Progenitor cell of endocrine pancreas (in vitro differentiated cells): Measurements from ENCODE around the gene TXN2. TPM values are rescaled to one million over a fixed set of nuclear protein-coding genes. Genes with fewer than 3 reads are reported as not detected.
"Not testable (repeated sequence)": the region's sequence is repeated elsewhere in the genome, so short reads cannot be mapped to it uniquely, and the experiment has no call there.

Source experiments
- DNase-seq: peaks from one replicate; pipeline ENCODE4 v3.0.0; 2021; ENCODE audit warnings: low spot score; ENCODE audit not compliant: unreplicated experiment
- H3K27ac Mint-ChIP-seq: 2 replicates; pipeline ENCODE4 v1.8.0; 2021; ENCODE audit warnings: mild to moderate bottlenecking, moderate library complexity, mixed read lengths
- H3K27me3 Mint-ChIP-seq: 2 replicates; pipeline ENCODE4 v1.8.0; 2021; ENCODE audit warnings: mixed read lengths
- H3K36me3 Mint-ChIP-seq: 2 replicates; pipeline ENCODE4 v1.8.0; 2022; ENCODE audit warnings: mixed read lengths; ENCODE audit not compliant: insufficient read depth
- H3K4me1 Mint-ChIP-seq: 2 replicates; pipeline ENCODE4 v1.8.0; 2021; ENCODE audit warnings: low read depth, mixed read lengths
- H3K4me3 Mint-ChIP-seq: 2 replicates; pipeline ENCODE4 v1.8.0; 2021; ENCODE audit warnings: low read depth, mild to moderate bottlenecking, moderate library complexity, mixed read lengths
- H3K9me3 Mint-ChIP-seq: 2 replicates; pipeline ENCODE4 v1.8.0; 2021; ENCODE audit warnings: low read depth, mixed read lengths
- total RNA-seq: library from RNA; stranded (reverse); gene quantifications from 2 replicates; pipeline ENCODE4 v1.2.1, GENCODE V29; 2021
- TF ChIP-seq, protein P1 (sequence below): fragments of 200-600 bp; sonication (generic); IDR thresholded peaks from one replicate; pipeline ENCODE4 v1.5.0; 2021; ENCODE audit warnings: antibody characterized with exemption, mild to moderate bottlenecking; ENCODE audit not compliant: unreplicated experiment

TXN2 gene
- total RNA-seq, 1 donor from 2014 or later, result 59.6 TPM

DNA sequence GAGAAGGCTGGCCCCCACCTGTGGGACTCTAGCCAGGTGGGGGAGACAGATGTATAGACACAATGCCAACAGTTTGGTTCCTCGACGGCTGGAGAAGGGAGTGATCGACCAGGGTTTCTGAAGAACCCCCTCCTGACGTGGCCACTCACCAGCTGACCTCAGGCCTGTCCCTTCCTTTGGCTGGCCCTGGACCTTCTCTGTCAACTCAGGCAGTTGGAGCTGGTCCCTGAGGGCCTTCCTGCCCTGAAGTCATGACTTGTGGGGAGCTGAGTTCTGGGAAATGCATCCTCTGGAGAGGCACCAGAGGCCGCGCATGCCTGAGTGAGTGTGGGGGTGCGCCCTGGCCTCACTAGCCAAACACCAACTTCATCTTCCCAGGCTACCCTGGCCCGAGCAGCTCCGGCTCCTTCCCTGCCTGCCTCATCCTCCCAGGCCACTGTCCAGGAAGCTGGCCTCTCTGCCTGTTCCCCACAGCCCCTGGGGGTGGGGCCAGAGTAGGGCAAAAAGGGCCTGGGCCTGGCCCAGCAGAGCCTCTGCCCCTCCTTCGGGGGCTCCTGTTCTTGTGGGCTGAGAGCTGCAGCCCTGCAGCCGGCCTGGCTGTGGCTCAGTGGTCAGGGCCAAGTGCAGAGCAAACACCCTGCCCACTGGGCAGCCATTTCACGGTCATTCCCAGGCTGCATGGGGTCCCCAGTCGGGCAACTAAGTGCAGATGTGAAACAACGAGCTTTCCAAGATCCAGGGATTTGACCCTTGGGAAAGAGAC lies 23.6 kb downstream of the TXN2 start:
- TF ChIP-seq, protein P1, sequence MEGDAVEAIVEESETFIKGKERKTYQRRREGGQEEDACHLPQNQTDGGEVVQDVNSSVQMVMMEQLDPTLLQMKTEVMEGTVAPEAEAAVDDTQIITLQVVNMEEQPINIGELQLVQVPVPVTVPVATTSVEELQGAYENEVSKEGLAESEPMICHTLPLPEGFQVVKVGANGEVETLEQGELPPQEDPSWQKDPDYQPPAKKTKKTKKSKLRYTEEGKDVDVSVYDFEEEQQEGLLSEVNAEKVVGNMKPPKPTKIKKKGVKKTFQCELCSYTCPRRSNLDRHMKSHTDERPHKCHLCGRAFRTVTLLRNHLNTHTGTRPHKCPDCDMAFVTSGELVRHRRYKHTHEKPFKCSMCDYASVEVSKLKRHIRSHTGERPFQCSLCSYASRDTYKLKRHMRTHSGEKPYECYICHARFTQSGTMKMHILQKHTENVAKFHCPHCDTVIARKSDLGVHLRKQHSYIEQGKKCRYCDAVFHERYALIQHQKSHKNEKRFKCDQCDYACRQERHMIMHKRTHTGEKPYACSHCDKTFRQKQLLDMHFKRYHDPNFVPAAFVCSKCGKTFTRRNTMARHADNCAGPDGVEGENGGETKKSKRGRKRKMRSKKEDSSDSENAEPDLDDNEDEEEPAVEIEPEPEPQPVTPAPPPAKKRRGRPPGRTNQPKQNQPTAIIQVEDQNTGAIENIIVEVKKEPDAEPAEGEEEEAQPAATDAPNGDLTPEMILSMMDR, result no peak
- Mint-ChIP-seq H3K4me3 (no peak overlapping the region), H3K27ac (peak overlapping the region; percentile 52), H3K9me3 (no peaks in the 10 kb centered on the region), H3K36me3 (no peaks in the 10 kb centered on the region), H3K4me1 (peaks cover 28% of the 10 kb centered on the region), H3K27me3 (no peaks in the 10 kb centered on the region)
- no peak for DNase-seq

DNA sequence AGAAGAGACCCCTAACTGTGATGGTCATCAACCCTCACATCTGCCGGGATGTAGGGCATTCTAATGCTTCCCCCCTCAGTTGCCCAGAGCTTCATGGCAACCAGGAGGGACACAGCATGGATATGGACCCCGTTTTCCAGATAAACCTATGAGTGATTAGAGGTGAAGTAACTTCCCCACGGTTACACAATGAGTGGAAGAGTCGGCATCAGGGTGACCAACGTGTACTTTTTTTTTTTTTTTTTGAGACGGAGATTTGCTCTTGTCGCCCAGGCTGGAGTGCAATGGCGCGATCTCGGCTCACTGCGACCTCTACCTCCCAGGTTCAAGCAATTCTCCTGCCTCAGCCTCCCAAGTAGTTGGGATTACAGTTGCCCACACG lies 25.0 kb downstream of the TXN2 start:
- Mint-ChIP-seq H3K9me3 (no peaks in the 10 kb centered on the region), H3K27me3 (no peaks in the 10 kb centered on the region), H3K4me1 (peaks cover 25% of the 10 kb centered on the region), H3K36me3 (no peaks in the 10 kb centered on the region), H3K4me3 (no peak overlapping the region), H3K27ac (no peak overlapping the region)
- DNase-seq, result no peak
- TF ChIP-seq, protein P1, result no peak

DNA sequence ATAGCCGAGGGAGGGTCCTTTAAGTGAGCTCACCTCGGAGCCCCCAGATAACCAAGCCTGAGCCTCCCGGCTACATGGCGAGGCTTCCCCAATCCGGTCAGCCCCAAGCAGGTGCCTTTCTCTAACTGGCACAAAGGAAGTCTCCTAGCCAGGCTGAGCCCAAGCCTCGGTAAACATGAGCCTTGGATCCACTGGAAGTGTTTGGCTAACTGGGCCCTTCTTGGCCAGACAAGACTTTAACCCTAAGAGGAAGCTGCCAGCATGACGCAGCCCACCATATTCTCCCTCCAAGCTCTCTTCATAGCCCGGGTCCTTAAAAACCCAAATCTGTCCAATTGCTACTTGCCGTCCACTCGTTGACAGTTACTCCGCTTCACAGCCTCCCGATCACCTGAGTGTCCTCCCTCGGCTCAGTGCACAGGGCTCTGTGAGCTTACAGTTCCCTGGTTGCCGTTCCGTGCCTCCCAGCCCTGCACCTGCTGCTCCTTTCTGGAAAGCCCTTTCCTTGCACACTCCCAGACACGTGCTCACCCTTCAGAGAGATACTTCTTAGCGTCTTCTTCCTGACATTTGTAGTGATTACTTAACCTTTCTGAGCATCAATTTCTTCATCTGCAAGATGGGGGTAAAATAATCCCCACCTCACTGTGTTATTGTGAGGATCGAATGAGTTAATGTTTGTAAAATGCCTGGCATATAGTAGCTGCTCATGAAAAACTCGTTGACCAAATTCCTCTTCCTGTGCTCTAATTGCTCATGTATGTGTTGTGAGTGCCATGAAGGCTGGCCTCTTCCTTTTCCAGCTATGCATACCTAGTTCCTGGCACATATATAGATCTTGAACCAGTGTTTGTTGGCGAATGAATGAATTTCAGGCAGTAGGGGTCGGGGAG lies 25.6 kb downstream of the TXN2 start:
- H3K27me3 Mint-ChIP-seq, result no peaks in the 10 kb centered on the region
- H3K9me3 Mint-ChIP-seq, result no peaks in the 10 kb centered on the region
- peaks cover 23% of the 10 kb centered on the region for H3K4me1 Mint-ChIP-seq
- no peak for DNase-seq
- peak overlapping the region; percentile 96 for H3K27ac Mint-ChIP-seq
- peak overlapping the region; percentile 55 for H3K4me3 Mint-ChIP-seq
- TF ChIP-seq, protein P1, result no peak
- H3K36me3 Mint-ChIP-seq, result no peaks in the 10 kb centered on the region

DNA sequence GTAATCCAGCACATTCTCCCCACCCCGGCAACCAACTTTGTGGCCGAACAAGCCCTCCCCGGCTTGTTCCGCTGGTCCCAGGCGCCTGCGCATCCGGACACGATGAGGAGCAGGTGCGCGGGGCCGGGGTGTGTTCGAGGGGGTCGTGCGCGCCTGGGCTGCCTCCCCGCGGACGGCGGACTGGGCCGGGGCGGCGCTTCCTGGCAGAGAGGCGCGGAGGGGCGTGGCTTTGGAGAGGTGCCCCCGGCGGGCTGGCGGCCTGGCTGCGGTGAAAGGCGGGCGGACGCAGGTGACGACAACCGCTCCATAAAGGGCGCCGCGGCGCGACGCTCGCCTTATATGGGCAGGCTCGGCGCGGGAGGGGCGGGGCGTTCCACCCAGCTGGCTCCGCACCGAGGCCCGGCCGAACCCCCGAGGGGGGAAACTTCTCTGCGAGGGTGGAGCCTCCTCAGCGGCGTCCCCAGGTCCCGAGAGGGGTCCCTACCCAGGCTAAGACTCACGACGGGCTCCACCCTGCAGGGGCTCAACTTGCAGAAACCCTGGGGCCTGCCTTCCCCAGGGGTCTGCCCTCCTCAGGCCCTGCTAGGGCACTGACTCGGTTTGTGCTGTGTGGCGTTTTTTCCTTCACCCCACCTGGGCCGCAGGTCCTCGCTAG lies 26.4 kb downstream of the TXN2 start:
- peak overlapping the region; percentile 67 for H3K4me3 Mint-ChIP-seq
- H3K4me1 Mint-ChIP-seq, result peaks cover 21% of the 10 kb centered on the region
- no peaks in the 10 kb centered on the region for H3K9me3 Mint-ChIP-seq
- TF ChIP-seq, protein P1, result peak; percentile 16
- peak overlapping the region; percentile 96 for H3K27ac Mint-ChIP-seq
- DNase-seq, result peak; percentile 94
- no peaks in the 10 kb centered on the region for H3K36me3 Mint-ChIP-seq
- H3K27me3 Mint-ChIP-seq, result no peaks in the 10 kb centered on the region

DNA sequence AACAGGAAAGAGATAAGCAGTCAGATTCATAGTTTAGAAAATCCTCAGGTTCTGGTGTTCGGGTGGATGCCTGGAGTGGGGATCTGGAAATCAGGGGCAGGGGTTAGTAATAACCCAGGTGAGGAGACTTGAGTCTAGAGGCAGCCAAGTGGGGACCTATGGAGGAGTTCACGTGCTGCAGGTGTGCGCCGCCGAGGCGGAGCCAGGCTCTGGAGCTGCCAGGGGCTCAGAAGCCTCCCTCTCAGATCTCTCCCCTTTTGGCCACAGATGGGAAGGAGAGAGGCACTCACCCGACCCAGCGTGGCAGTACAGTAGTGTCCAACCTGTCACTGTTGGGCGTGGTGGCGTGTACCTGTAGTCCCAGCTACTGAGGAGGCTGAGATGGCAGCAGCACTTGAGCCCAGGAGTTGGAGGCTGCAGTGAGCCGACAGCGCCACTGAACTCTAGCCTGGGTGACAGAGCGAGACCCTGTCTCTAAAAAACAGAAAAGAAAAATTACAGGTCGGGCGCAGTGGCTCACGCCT lies 27.5 kb downstream of the TXN2 start:
- Mint-ChIP-seq H3K36me3 (no peaks in the 10 kb centered on the region), H3K4me1 (peaks cover 11% of the 10 kb centered on the region), H3K27ac (peak overlapping the region; percentile 83), H3K9me3 (no peaks in the 10 kb centered on the region), H3K27me3 (no peaks in the 10 kb centered on the region), H3K4me3 (no peak overlapping the region)
- TF ChIP-seq, protein P1, result no peak
- DNase-seq, result no peak

DNA sequence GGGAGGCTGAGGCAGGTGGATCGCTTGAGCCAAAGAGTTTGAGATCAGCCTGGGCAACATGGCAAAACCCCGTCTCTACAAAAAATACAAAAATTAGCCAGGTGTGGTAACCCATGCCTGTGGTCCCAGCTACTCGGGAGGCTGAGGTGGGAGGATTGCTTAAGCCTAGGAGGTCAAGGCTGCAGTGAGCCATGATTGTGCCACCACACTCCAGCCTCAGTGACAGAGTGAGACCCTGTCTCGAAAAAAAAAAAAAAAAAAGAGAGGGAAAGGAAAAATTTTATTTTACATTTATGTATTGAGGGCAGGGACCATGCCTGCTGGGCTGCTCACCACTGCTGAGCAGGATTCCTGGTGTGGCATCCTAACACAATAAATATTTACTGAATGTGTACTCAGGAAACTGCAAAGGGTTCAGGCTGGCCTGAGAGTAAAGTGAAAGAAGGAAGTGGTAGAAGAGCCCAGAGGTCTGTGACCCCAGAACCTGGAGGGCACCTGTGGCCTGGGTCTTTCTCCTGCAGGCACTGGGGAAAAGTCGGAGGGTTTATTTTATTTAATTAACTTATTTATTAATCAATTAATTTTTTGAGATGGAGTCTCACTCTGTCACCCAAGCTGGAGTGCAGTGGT lies 28.3 kb downstream of the TXN2 start:
- H3K9me3 Mint-ChIP-seq, H3K4me3 Mint-ChIP-seq, H3K27me3 Mint-ChIP-seq, H3K36me3 Mint-ChIP-seq, DNase-seq: not testable (repeated sequence)
- Mint-ChIP-seq H3K4me1 (peaks cover 11% of the 10 kb centered on the region), H3K27ac (peak overlapping the region; percentile 91)
